HL-60 (cell line): ENCODE results near the gene TMEM132A.

Experiments
- DNase-seq, 2 experiments: peaks; one replicate each; pipeline ENCODE4 v3.0.0-alpha.2; 2010 to 2020; ENCODE audit warnings: low read depth in 1 of 2, low spot score in 1 of 2
- H3K27ac ChIP-seq: fragments of 250-450 bp; sonication (Bioruptor Pico); replicated peaks from 2 replicates; pipeline ENCODE4 v1.5.1; 2020; ENCODE audit warnings: mild to moderate bottlenecking, moderate library complexity
- H3K27me3 ChIP-seq: fragments of 250-450 bp; sonication (Bioruptor Pico); 2 replicates; pipeline ENCODE4 v1.5.1; 2021; ENCODE audit warnings: mild to moderate bottlenecking, moderate library complexity; ENCODE audit not compliant: insufficient read depth, poor library complexity, severe bottlenecking
- H3K4me3 ChIP-seq: replicated peaks from 2 replicates; pipeline ENCODE4 v1.5.1; 2011; ENCODE audit warnings: mild to moderate bottlenecking, control low read depth, low read length; ENCODE audit not compliant: insufficient read depth
- GABPA ChIP-seq: IDR thresholded peaks from 2 replicates; pipeline ENCODE4 v1.6.1; 2012; ENCODE audit warnings: low read depth
- POLR2AphosphoS5 ChIP-seq: IDR thresholded peaks from 2 replicates; pipeline ENCODE4 v1.6.1; 2012; ENCODE audit warnings: low read depth
- SPI1 ChIP-seq: IDR thresholded peaks from 2 replicates; pipeline ENCODE4 v1.6.1; 2012; ENCODE audit warnings: low read depth, mild to moderate bottlenecking, borderline replicate concordance
- long read RNA-seq: library from polyadenylated mRNA; unstranded; transcript quantifications from one replicate; pipeline ENCODE4 v2.0.0, GENCODE V29; 2020
- TF ChIP-seq, protein P1 (sequence below): IDR thresholded peaks from one replicate; pipeline ENCODE4 v1.5.1; 2011; ENCODE audit warnings: low read length, control low read depth, inconsistent platforms; ENCODE audit not compliant: insufficient read depth
- TF ChIP-seq, protein P2 (sequence below): IDR thresholded peaks from 2 replicates; pipeline ENCODE4 v1.6.1; 2012; ENCODE audit warnings: low read depth; ENCODE audit not compliant: insufficient replicate concordance

Gene TMEM132A, protein sequence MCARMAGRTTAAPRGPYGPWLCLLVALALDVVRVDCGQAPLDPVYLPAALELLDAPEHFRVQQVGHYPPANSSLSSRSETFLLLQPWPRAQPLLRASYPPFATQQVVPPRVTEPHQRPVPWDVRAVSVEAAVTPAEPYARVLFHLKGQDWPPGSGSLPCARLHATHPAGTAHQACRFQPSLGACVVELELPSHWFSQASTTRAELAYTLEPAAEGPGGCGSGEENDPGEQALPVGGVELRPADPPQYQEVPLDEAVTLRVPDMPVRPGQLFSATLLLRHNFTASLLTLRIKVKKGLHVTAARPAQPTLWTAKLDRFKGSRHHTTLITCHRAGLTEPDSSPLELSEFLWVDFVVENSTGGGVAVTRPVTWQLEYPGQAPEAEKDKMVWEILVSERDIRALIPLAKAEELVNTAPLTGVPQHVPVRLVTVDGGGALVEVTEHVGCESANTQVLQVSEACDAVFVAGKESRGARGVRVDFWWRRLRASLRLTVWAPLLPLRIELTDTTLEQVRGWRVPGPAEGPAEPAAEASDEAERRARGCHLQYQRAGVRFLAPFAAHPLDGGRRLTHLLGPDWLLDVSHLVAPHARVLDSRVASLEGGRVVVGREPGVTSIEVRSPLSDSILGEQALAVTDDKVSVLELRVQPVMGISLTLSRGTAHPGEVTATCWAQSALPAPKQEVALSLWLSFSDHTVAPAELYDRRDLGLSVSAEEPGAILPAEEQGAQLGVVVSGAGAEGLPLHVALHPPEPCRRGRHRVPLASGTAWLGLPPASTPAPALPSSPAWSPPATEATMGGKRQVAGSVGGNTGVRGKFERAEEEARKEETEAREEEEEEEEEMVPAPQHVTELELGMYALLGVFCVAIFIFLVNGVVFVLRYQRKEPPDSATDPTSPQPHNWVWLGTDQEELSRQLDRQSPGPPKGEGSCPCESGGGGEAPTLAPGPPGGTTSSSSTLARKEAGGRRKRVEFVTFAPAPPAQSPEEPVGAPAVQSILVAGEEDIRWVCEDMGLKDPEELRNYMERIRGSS
- long read RNA-seq, result 0 reads

DNA sequence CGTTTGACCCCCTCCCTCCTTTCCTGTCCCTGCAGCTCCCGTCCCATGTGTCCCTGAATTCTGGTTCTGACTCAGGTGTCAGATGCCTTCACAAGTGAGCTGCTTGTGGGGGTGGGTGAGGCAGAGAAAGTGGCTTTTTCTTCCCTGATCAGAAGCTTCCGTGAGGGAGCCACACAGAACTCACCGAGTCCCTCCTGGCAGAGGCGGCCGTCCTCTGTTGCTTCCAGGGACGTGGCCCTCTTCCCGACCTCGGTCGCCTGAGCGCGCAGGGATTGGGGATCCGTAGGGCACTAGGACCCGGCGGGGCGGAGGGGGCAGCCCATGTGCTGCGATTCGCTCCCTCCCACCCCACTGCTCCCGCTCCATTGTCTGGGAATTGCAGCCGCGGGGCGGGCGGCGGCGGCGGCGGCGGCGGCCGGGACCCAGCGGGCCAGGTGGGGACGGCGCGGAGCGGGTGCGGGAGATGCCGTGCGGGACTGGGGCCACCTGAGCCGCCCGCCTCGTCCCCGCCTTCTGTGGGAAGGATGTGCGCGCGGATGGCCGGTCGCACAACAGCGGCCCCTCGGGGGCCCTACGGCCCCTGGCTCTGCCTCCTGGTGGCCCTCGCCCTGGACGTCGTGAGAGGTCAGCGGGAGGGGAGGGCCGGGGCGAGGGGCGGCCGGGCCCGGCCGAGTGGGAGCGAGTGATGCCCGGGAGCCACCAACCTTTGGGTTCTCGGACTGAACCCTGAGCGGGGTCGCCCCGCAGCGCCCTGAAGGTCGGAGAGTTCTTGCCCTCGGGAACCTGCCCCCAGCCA, at the start of gene TMEM132A:
TMEM132A (plus strand) TSS at position 351 of the 796 bp plus-strand sequence; CDS start at position 525, 174 bp downstream.
- Histone ChIP-seq H3K27ac (no peak within 1 kb of the TSS), H3K27me3 (peaks cover 28% of the 10 kb centered on the region), H3K4me3 (no peak within 1 kb of the TSS; the same call in 1 of the 2 replicates)
- TF ChIP-seq, protein P1, sequence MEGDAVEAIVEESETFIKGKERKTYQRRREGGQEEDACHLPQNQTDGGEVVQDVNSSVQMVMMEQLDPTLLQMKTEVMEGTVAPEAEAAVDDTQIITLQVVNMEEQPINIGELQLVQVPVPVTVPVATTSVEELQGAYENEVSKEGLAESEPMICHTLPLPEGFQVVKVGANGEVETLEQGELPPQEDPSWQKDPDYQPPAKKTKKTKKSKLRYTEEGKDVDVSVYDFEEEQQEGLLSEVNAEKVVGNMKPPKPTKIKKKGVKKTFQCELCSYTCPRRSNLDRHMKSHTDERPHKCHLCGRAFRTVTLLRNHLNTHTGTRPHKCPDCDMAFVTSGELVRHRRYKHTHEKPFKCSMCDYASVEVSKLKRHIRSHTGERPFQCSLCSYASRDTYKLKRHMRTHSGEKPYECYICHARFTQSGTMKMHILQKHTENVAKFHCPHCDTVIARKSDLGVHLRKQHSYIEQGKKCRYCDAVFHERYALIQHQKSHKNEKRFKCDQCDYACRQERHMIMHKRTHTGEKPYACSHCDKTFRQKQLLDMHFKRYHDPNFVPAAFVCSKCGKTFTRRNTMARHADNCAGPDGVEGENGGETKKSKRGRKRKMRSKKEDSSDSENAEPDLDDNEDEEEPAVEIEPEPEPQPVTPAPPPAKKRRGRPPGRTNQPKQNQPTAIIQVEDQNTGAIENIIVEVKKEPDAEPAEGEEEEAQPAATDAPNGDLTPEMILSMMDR, result no peak
- TF ChIP-seq POLR2AphosphoS5, result peak; percentile 47; the same call in 1 of the 2 replicates
- TF ChIP-seq, protein P2, sequence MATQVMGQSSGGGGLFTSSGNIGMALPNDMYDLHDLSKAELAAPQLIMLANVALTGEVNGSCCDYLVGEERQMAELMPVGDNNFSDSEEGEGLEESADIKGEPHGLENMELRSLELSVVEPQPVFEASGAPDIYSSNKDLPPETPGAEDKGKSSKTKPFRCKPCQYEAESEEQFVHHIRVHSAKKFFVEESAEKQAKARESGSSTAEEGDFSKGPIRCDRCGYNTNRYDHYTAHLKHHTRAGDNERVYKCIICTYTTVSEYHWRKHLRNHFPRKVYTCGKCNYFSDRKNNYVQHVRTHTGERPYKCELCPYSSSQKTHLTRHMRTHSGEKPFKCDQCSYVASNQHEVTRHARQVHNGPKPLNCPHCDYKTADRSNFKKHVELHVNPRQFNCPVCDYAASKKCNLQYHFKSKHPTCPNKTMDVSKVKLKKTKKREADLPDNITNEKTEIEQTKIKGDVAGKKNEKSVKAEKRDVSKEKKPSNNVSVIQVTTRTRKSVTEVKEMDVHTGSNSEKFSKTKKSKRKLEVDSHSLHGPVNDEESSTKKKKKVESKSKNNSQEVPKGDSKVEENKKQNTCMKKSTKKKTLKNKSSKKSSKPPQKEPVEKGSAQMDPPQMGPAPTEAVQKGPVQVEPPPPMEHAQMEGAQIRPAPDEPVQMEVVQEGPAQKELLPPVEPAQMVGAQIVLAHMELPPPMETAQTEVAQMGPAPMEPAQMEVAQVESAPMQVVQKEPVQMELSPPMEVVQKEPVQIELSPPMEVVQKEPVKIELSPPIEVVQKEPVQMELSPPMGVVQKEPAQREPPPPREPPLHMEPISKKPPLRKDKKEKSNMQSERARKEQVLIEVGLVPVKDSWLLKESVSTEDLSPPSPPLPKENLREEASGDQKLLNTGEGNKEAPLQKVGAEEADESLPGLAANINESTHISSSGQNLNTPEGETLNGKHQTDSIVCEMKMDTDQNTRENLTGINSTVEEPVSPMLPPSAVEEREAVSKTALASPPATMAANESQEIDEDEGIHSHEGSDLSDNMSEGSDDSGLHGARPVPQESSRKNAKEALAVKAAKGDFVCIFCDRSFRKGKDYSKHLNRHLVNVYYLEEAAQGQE, result no peak
- no peak for DNase-seq

DNA sequence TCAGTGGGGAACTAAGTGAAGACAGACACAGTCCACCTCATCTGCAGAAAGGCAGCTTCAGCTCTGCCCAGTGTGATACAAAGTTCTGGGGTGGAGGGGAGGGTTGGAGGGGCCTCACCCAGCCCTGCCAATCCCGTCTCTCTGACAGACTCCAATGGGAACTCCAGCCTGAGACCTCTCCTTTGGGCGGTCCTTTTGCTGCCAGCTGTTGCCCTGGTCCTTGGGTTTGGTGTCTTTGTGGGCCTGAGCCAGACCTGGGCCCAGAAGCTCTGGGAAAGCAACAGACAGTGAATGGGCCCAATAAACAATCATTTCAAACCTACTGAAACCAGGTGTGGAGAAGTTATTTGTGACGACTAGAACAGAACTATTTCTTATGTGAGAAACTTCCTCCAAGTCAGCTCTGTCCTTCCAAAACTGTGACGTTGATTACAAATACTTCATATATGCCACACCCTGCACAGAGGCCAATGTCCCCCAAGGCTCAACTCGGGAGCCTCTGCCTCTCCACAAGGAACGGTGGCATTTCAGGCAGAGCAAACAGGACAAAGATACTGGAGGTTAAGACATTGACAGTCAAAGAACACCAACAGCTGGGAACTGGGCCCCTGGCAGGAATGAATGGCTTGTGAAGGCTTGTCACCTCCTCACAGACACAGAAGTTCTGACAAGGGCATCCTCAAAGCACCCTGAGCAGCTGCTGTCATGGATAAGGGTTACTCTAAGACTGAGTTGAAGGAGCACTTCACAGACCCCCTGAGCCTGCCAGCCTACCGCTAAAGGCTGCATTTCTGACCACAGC, 48.7 kb upstream of the TMEM132A start:
- TF ChIP-seq, protein P1, result no peak
- no peak for TF ChIP-seq SPI1
- TF ChIP-seq POLR2AphosphoS5, result no peak
- no peak for TF ChIP-seq GABPA
- TF ChIP-seq, protein P2, result no peak
- Histone ChIP-seq H3K27ac (no peak overlapping the region), H3K4me3 (no peak overlapping the region), H3K27me3 (no peaks in the 10 kb centered on the region)
- no peak for DNase-seq

DNA sequence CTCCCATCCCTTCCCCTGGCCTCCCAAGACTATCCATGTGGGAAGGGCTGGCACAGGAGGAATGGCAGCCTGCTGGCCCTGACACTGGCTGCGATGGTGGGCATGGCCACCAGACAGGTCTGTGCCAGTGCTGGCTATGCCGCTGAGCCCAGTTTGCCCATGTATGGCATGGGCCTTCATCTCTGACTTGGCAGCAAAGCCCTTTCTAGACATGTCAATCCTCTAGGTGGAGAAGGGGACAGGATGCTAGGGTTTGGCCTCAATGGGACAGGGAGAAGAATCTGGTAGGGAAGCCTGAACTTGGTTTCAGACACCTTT, 48.1 kb upstream of the TMEM132A start:
- H3K27me3 ChIP-seq, result no peaks in the 10 kb centered on the region
- TF ChIP-seq SPI1 (no peak), POLR2AphosphoS5 (no peak), GABPA (no peak)
- TF ChIP-seq, protein P2, result no peak
- TF ChIP-seq, protein P1, result no peak
- no peak overlapping the region for H3K27ac ChIP-seq
- DNase-seq, result no peak
- no peak overlapping the region for H3K4me3 ChIP-seq
